GM18907 (cell line): Measurements from ENCODE around the gene ARID3C.
"Not testable (repeated sequence)": the region's sequence is repeated elsewhere in the genome, so short reads cannot be mapped to it uniquely, and the experiment has no call there.

Source experiments
- ATAC-seq: cut with Tn5 transposase; IDR thresholded peaks from one replicate; pipeline ENCODE4 v1.9.1; 2021; ENCODE audit warnings: mild to moderate bottlenecking, moderate library complexity; ENCODE audit not compliant: unreplicated experiment

ARID3C gene

GRCh38 chr9:34653151-34654072 lies 24.5 kb upstream of the ARID3C start:
- ATAC-seq, result no peak

- no peak for ATAC-seq
These were observed 23.7 kb upstream of the ARID3C start for GRCh38 chr9:34652602-34653000.

DNA sequence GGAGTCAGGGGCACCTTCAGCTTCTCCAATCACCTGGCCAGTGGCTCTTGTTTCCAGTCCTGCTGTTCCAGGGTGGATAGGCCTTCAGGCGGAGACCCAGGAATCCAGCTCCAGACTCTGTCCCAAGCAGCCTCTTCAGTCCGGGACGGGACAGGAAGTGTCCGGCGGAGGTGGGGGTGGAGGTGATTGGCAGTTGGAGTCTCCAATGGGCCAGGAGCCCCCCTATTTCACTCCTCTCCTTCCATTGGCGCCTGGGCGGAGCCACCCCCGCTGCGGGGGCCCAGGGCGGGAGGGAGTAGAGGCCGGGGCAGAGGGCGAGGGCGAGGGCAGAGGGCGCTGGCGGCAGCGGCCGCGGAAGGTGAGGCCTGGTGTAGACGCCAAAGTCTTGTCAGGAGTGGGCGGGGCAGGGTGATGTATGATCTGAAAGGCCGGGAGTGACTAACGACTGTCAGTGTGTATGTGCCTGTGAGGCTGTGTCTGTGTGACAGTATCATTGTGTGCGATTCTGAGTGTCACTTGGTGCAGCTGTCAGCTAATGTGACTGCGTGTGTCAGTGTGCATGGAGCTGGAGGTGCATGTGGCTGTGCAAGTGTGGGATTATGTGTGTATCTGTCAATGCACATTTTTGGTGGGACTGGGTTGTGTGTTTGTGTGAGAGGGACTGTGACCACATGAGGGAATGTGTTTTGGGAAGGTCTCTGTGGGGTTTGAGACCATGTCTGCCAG lies 23.2 kb upstream of the ARID3C start, which contains the start of gene IL11RA:
Gene IL11RA, plus strand, starts transcription at position 310 of the 726 bp plus-strand sequence. CDS start 3,033 bp downstream, outside the sequence.
- peak; percentile 46 for ATAC-seq

DNA sequence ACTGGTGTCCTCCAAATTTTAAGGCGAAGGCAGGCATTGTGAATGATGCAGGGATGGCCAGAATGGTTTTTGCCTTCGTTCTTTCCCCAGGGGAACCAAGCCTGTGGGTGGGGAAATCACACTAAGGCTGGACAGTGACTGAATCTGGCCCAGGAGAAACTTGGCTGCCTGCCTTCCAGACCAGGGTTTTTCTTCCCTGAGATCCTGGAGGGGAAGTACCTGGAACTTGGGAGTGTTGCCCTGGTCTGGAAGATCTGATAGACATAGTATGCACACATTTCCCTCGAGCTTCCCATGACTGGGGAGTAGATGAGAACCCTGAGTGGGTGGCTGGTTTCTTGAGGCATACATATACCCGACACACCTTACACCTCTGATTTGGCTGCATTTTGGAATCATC lies 22.5 kb upstream of the ARID3C start:
- ATAC-seq, result no peak

DNA sequence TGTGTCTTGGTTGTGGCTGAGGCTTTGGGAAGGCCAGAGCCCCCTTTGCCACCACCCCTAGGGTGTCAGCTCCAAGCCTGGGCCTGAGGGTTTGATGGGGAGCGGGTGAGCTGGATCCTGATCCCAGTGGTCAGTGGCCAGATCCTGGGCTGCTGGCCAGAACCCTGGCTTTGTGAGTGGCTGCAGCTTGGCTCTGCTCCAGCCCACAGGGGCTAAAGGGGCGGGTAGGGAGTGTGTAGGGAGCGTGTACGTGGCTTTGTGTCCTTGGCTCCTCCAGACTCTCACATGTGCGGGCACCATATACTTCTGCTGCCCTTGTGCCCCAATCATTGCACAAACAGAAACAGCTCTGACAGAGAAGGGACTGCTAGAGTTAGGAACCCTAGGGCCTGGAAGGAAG lies 21.9 kb upstream of the ARID3C start:
- no peak for ATAC-seq

- ATAC-seq, result no peak
These were observed 19.8 kb upstream of the ARID3C start for GRCh38 chr9:34648673-34649072.

DNA sequence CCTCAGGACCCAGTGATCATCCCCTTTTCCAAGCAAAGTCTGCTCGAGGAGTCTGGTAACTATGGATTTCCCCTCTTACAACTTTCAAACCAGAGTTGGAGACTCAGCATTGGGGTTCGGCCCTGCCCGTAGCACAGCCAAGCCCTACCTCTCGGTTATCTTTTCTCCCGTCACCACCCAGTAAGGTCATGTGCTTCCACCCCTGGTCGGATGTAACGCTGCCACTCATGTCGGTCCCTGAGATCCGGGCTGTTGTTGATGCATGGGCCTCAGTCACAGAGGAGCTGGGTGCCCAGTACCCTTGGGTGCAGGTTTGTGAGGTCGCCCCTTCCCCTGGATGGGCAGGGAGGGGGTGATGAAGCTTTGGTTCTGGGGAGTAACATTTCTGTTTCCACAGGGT lies 18.8 kb upstream of the ARID3C start:
- ATAC-seq, result no peak

DNA sequence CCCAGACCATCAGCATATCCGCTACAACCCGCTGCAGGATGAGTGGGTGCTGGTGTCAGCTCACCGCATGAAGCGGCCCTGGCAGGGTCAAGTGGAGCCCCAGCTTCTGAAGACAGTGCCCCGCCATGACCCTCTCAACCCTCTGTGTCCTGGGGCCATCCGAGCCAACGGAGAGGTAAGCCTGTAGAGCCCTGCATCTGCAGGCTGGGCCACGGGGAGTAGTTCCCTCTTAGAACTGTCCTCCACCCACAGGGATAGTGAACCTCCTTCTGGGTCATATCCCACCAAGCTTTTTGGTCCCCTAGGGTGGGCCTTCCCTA lies 18.2 kb upstream of the ARID3C start:
- no peak for ATAC-seq

DNA sequence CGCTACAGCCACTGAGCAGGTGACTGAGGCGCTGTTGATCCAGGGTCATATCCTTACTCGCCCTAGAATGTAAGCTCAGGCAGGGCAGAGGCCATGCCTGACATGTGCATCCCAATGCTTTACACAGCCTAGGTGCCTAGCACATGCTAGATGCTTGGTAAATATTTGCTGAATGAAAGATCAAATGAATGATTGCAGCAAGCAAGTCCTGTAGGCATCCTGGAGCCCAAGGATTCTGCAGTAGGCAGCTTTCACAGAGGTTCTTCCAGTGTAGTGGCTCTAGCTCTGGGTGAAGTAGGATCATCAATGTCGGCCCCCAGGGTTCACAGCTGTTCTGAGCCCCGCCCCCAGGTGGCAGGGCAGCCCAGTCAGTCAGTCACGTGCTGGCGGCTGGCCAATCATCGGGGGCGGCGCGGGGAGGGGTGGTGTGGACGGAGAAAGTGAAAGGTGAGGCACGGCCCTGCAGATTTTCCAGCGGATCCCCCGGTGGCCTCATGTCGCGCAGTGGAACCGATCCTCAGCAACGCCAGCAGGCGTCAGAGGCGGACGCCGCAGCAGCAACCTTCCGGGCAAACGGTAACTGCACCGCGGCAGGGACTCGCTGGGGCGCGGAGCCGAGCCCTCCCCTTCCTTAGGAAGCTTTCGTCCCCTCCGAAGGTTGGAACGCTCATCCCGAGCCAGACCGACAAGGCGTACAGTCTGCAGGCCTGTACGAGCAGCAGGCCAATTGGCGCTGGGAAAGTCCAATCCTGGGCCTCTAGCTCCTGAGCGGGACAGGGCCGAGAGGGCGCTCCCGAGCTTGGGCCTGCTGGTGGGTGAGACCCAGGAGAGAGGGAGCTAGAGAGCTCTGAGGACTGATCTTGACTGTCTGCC lies 17.6 kb upstream of the ARID3C start, which contains the start of gene GALT:
Gene GALT, plus strand, starts transcription at position 465 of the 873 bp plus-strand sequence. Its CDS starts 30 bp downstream, at position 495.
- peak; percentile 88 for ATAC-seq

GRCh38 chr9:34644766-34645314 lies 16.0 kb upstream of the ARID3C start:
- ATAC-seq, result no peak

GRCh38 chr9:34642679-34643078 lies 13.8 kb upstream of the ARID3C start:
- ATAC-seq, result no peak

GRCh38 chr9:34639322-34639721 lies 10.5 kb upstream of the ARID3C start:
- ATAC-seq, result not testable (repeated sequence)

GRCh38 chr9:34638138-34638445 lies 9.2 kb upstream of the ARID3C start:
- no peak for ATAC-seq

GRCh38 chr9:34637356-34638137 lies 8.7 kb upstream of the ARID3C start, which contains the start of gene SIGMAR1:
Gene SIGMAR1 (minus strand): TSS chr9:34637787. CDS start chr9:34637697, 90 bp downstream.
- peak; percentile 86 for ATAC-seq

GRCh38 chr9:34636791-34637355 lies 8.0 kb upstream of the ARID3C start:
- peak; percentile 2 for ATAC-seq

- no peak for ATAC-seq
These were observed 6.7 kb upstream of the ARID3C start for GRCh38 chr9:34635556-34635955.

DNA sequence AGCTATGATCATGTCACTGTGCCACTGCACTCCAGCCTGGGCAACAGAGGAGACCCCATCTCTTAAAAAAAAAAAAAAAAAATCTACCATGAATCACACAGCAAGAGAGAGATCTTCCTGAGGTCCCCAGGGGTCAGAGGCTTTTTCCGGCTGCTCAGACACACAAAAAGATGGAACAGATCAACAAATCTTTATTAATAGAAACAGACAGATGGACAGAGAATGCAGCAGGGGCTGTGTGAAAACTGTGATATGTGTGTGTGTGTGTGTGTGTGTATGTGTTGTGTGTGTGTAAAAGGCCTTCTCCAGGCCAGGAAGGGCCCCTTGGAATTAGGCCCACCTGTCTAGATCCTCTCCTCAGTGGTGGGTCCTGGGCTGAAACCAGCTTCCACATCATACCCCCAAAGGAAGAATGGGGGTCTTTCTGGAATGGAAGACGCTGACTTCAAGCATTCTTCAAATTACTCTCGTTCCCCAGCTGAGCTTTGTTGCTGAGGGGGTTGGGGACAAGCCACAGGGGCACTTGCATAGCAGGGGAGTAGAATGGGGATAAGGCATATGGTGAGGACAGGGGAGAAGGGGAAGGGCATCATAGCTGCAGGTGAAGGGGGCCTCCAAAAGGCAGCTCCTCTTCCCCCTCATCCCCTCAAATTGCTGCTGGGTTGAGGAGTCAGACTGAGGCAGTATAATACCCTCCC lies 5.8 kb upstream of the ARID3C start:
- ATAC-seq, result no peak

- peak; percentile 36 for ATAC-seq
These were observed 5.1 kb upstream of the ARID3C start for GRCh38 chr9:34633851-34634550.
